ENCODE measurements around the gene UBL5.
"Not testable (repeated sequence)": the region's sequence is repeated elsewhere in the genome, so short reads cannot be mapped to it uniquely, and the experiment has no call there.

The UBL5 gene

DNA sequence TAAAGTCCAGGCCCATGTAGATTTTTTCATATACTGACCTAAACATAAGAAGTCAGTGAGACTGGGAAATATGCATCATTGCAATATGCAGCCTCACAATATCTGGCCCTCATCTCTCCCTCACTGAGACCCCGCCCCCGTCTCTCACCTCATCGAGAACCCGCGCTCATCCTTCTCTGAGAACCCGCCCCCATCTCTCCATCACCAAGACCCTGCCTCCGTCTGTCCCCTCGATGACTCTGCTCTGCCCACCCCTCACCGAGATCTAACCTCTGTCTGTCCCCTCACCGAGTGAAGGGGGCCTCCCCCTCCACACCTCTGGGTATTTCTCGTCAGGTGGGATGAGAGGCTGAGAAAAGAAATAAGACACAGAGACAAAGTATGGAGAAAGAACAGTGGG lies 38.7 kb upstream of the UBL5 start:
- Histone ChIP-seq H3K4me3 (ENCODE audit: low read depth, low read length) (no peak overlapping the region), H3K36me3 (no peaks in the 10 kb centered on the region; the same call in 1 of the 2 replicates), H3K27ac (no peak overlapping the region), H3K9me3 (ENCODE audit: severe bottlenecking) (no peaks in the 10 kb centered on the region), H3K27me3 (ENCODE audit: insufficient read depth, low read depth, severe bottlenecking) (no peaks in the 10 kb centered on the region)
- no peak for DNase-seq
- TF ChIP-seq, protein P1, sequence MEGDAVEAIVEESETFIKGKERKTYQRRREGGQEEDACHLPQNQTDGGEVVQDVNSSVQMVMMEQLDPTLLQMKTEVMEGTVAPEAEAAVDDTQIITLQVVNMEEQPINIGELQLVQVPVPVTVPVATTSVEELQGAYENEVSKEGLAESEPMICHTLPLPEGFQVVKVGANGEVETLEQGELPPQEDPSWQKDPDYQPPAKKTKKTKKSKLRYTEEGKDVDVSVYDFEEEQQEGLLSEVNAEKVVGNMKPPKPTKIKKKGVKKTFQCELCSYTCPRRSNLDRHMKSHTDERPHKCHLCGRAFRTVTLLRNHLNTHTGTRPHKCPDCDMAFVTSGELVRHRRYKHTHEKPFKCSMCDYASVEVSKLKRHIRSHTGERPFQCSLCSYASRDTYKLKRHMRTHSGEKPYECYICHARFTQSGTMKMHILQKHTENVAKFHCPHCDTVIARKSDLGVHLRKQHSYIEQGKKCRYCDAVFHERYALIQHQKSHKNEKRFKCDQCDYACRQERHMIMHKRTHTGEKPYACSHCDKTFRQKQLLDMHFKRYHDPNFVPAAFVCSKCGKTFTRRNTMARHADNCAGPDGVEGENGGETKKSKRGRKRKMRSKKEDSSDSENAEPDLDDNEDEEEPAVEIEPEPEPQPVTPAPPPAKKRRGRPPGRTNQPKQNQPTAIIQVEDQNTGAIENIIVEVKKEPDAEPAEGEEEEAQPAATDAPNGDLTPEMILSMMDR (IDR thresholded peaks at IDR 0.05; ENCODE audit: low read depth, low read length) = no peak

GRCh38 chr19:9789579-9789978 lies 38.1 kb upstream of the UBL5 start:
- not testable (repeated sequence) for H3K27me3 ChIP-seq (ENCODE audit: insufficient read depth, low read depth, severe bottlenecking); DNase-seq; H3K36me3 ChIP-seq; H3K9me3 ChIP-seq (ENCODE audit: severe bottlenecking); H3K4me3 ChIP-seq (ENCODE audit: low read depth, low read length)
- peak overlapping the region; percentile 12 for H3K27ac ChIP-seq

DNA sequence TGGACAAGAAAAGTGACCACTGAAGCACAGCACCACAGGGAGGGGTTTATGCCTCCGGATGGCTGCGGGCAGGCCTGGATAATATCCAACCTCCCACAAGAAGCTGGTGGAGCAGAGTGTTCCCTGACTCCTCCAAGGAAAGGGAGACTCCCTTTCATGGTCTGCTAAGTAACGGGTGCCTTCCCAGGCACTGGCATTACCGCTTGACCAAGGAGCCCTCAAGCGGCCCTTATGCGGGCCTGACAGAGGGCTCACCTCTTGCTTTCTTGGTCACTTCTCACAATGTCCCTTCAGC lies 36.7 kb upstream of the UBL5 start:
- peak overlapping the region; percentile 55 for H3K27ac ChIP-seq
- not testable (repeated sequence) for H3K9me3 ChIP-seq (ENCODE audit: severe bottlenecking); H3K36me3 ChIP-seq; H3K27me3 ChIP-seq (ENCODE audit: insufficient read depth, low read depth, severe bottlenecking); DNase-seq
- peak overlapping the region; percentile 40 for H3K4me3 ChIP-seq (ENCODE audit: low read depth, low read length)

DNA sequence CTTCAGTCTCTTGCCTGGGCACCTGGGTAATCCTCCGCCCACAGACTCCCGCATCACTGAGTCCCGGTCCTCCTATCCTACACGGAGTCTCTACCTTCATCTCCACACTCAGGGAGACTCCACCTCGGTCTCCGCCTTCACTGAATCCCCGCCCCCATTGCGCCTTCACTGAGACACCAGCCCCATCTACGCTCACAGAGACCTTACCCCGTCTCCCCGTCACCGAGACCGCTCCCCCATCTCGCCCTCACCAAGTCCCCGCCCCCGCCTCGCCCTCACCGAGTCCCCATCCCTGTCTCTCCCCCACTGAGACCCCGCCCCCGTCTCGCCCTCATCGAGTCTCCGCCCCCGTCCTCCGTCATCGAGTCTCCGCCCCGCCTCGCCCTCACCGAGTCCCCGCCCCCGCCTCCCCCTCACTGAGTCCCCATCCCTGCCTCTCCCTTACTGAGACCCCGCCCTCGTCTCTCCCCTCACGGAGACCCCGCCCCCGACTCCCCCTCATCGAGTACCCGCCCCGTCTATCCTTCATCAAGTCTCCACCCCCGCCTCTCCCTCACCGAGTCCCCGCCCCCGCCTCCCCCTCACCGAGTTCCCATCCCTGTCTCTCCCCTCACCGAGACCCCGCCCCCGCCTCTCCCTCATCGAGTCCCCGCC lies 36.0 kb upstream of the UBL5 start:
- peak overlapping the region; percentile 93 for H3K4me3 ChIP-seq (ENCODE audit: low read depth, low read length)
- H3K36me3 ChIP-seq = no peaks in the 10 kb centered on the region; the same call in 1 of the 2 replicates
- peak overlapping the region; percentile 55 for H3K27ac ChIP-seq
- H3K9me3 ChIP-seq (ENCODE audit: severe bottlenecking) = no peaks in the 10 kb centered on the region
- no peaks in the 10 kb centered on the region for H3K27me3 ChIP-seq (ENCODE audit: insufficient read depth, low read depth, severe bottlenecking)
- TF ChIP-seq, protein P1 (IDR thresholded peaks at IDR 0.05; ENCODE audit: low read depth, low read length) = no peak
- DNase-seq = peak; percentile 98

DNA sequence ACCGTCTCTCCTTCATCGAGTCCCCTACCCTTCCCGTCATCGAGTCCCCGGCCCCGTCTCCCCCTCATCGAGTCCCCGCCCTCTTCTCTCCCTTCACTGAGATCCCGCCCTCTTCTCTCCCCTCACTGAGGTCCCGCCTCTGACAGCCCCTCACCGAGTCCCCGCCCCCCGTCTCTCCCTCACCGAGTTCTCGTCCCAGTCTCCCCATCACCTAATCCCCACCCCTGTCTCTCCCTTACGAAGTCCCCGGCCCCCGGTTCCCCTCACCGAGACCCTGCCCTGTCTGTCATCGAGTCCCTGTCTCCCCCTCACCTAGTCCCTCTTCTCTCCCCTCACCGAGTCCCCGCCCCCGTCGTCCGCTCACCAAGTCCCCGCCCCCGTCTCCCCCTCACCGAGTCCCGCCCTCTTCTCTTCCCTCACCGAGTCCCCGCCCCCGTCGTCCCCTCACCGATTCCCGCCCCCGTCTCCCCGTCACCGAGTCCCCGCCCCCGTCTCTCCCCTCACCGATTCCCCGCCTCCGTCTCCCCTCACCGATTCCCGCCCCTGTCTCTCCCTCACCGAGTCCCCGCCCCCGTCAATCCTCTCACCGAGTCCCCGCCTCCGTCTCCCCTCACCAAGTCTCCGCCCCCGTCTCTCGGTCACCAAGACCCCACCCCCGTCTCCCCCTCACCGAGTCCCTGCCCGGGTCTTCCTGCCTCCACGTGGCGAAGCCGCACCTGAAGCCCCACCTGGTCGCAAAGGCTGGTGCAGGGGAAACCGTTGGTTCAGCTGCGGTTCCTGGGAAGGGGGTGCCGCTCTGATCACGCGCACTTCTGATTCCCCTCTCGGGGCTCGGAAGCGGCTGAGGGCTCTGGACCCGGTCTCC lies 35.3 kb upstream of the UBL5 start:
- Histone ChIP-seq H3K9me3 (ENCODE audit: severe bottlenecking) (no peaks in the 10 kb centered on the region), H3K27ac (peak overlapping the region; percentile 80)

DNA sequence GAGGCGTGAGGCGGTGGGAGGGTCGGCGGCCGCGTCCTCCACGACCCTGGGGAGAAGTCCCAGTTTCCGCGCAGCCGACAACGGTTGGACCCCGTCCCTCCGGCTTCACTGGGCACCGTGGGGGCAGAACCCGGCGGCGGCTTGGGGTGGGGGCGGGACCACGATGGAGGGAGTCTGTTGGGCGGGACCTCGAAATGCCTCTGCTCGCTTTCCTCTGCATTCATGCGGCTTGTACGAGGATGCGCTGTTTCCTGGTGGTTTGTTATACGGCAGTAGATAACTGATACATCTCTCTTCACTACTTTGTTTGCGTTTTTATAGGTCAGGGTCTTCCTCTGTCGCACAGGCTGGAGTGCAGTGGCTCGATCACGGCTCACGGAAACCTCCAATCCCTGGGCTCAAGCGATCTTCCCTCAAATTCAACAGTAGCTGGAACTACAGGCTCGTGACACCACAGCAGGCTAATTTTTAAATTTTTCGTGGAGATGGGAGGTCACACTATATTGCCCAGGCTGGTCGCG lies 34.6 kb upstream of the UBL5 start:
- Histone ChIP-seq H3K27me3 (ENCODE audit: insufficient read depth, low read depth, severe bottlenecking) (no peaks in the 10 kb centered on the region), H3K36me3 (no peaks in the 10 kb centered on the region; the same call in 1 of the 2 replicates), H3K27ac (peak overlapping the region; percentile 80), H3K4me3 (ENCODE audit: low read depth, low read length) (peak overlapping the region; percentile 93), H3K9me3 (ENCODE audit: severe bottlenecking) (no peaks in the 10 kb centered on the region)
- peak; percentile 63 for DNase-seq
- TF ChIP-seq, protein P1 (IDR thresholded peaks at IDR 0.05; ENCODE audit: low read depth, low read length) = no peak

More for the DNA sequence above, 35.3 kb upstream of the UBL5 start:
- H3K4me3 ChIP-seq (ENCODE audit: low read depth, low read length) = peak overlapping the region; percentile 93
- H3K27me3 ChIP-seq (ENCODE audit: insufficient read depth, low read depth, severe bottlenecking) = no peaks in the 10 kb centered on the region
- no peaks in the 10 kb centered on the region; the same call in 1 of the 2 replicates for H3K36me3 ChIP-seq
- TF ChIP-seq, protein P1 (IDR thresholded peaks at IDR 0.05; ENCODE audit: low read depth, low read length) = no peak
- peak; percentile 96 for DNase-seq

All from WERI-Rb-1 (cell line).